ENCODE data around the gene COL25A1.

Gene COL25A1

GRCh38 chr4:108867476-108867875 is 435.0 kb downstream of the COL25A1 start:
- no peaks in the 10 kb centered on the region for H3K79me2 ChIP-seq

GRCh38 chr4:108861334-108861733 is 441.1 kb downstream of the COL25A1 start:
- no peak for TF ChIP-seq CTCF (IDR thresholded peaks at IDR 0.05)

More at GRCh38 chr4:108867476-108867875, 435.0 kb downstream of the COL25A1 start:
- no peaks in the 10 kb centered on the region for H3K27me3 ChIP-seq (ENCODE audit: control insufficient read depth, insufficient read depth, low read length)
- H2AFZ ChIP-seq, result no peak overlapping the region
- H3K27ac ChIP-seq, result no peak overlapping the region
- TF ChIP-seq CTCF (IDR thresholded peaks at IDR 0.05), result no peak
- no peak overlapping the region for H3K4me3 ChIP-seq (ENCODE audit: low read depth, low read length)
- H3K9ac ChIP-seq, result no peak overlapping the region
- no peak overlapping the region for H3K4me2 ChIP-seq (ENCODE audit: low read length)
- H3K36me3 ChIP-seq (ENCODE audit: control insufficient read depth, insufficient read depth, low read length), result no peaks in the 10 kb centered on the region
- H3K9me3 ChIP-seq (ENCODE audit: control insufficient read depth, low read length), result no peaks in the 10 kb centered on the region
- no peaks in the 10 kb centered on the region for H3K4me1 ChIP-seq

GRCh38 chr4:108854786-108855185 is 447.7 kb downstream of the COL25A1 start:
- Histone ChIP-seq H3K27me3 (ENCODE audit: control insufficient read depth, insufficient read depth, low read length) (no peaks in the 10 kb centered on the region), H3K4me1 (no peaks in the 10 kb centered on the region), H3K4me3 (ENCODE audit: low read depth, low read length) (no peak overlapping the region), H3K27ac (no peak overlapping the region), H3K9me3 (ENCODE audit: control insufficient read depth, low read length) (no peaks in the 10 kb centered on the region), H3K36me3 (ENCODE audit: control insufficient read depth, insufficient read depth, low read length) (no peaks in the 10 kb centered on the region), H3K4me2 (ENCODE audit: low read length) (no peak overlapping the region), H3K79me2 (no peaks in the 10 kb centered on the region), H2AFZ (no peak overlapping the region), H3K9ac (no peak overlapping the region)
- TF ChIP-seq CTCF (IDR thresholded peaks at IDR 0.05), result no peak

More at GRCh38 chr4:108861334-108861733, 441.1 kb downstream of the COL25A1 start:
- Histone ChIP-seq H3K4me1 (no peaks in the 10 kb centered on the region), H3K36me3 (ENCODE audit: control insufficient read depth, insufficient read depth, low read length) (no peaks in the 10 kb centered on the region), H3K9ac (no peak overlapping the region), H3K27ac (no peak overlapping the region), H3K4me3 (ENCODE audit: low read depth, low read length) (no peak overlapping the region), H3K4me2 (ENCODE audit: low read length) (no peak overlapping the region), H3K27me3 (ENCODE audit: control insufficient read depth, insufficient read depth, low read length) (no peaks in the 10 kb centered on the region), H3K79me2 (no peaks in the 10 kb centered on the region), H2AFZ (no peak overlapping the region), H3K9me3 (ENCODE audit: control insufficient read depth, low read length) (no peaks in the 10 kb centered on the region)

- Histone ChIP-seq H3K9ac (no peak overlapping the region), H3K36me3 (ENCODE audit: control insufficient read depth, insufficient read depth, low read length) (no peaks in the 10 kb centered on the region), H3K4me2 (ENCODE audit: low read length) (no peak overlapping the region), H3K79me2 (no peaks in the 10 kb centered on the region), H3K9me3 (ENCODE audit: control insufficient read depth, low read length) (no peaks in the 10 kb centered on the region), H2AFZ (no peak overlapping the region), H3K27me3 (ENCODE audit: control insufficient read depth, insufficient read depth, low read length) (no peaks in the 10 kb centered on the region), H3K4me3 (ENCODE audit: low read depth, low read length) (no peak overlapping the region), H3K4me1 (no peaks in the 10 kb centered on the region), H3K27ac (no peak overlapping the region)
- TF ChIP-seq CTCF (IDR thresholded peaks at IDR 0.05), result no peak
Measured at GRCh38 chr4:108852691-108853090, 449.8 kb downstream of the COL25A1 start.

GRCh38 chr4:108851366-108851765 is 451.1 kb downstream of the COL25A1 start:
- Histone ChIP-seq H3K9me3 (ENCODE audit: control insufficient read depth, low read length) (no peaks in the 10 kb centered on the region), H3K4me1 (no peaks in the 10 kb centered on the region), H3K27ac (no peak overlapping the region), H2AFZ (no peak overlapping the region), H3K4me3 (ENCODE audit: low read depth, low read length) (no peak overlapping the region), H3K4me2 (ENCODE audit: low read length) (no peak overlapping the region), H3K27me3 (ENCODE audit: control insufficient read depth, insufficient read depth, low read length) (no peaks in the 10 kb centered on the region), H3K36me3 (ENCODE audit: control insufficient read depth, insufficient read depth, low read length) (no peaks in the 10 kb centered on the region), H3K79me2 (no peaks in the 10 kb centered on the region), H3K9ac (no peak overlapping the region)
- no peak for TF ChIP-seq CTCF (IDR thresholded peaks at IDR 0.05)

Measured in parathyroid adenoma (tissue), 2 donors.